COLO668 (cell line): ENCODE results near the gene AZIN2.
"Not testable (repeated sequence)": the region's sequence is repeated elsewhere in the genome, so short reads cannot be mapped to it uniquely, and the experiment has no call there.

Experiments
- DNase-seq: peaks from one replicate; lab custom pipeline; 2025; ENCODE audit not compliant: unreplicated experiment; lab: John Stamatoyannopoulos, UW

Gene AZIN2

GRCh38 chr1:33057095-33057494, 23.9 kb upstream of the AZIN2 start:
- no peak for DNase-seq

- DNase-seq, result peak; percentile 33
These were observed 20.3 kb upstream of the AZIN2 start for GRCh38 chr1:33060579-33061083.

GRCh38 chr1:33061834-33062233, 19.1 kb upstream of the AZIN2 start:
- no peak for DNase-seq

GRCh38 chr1:33064284-33064683, 16.7 kb upstream of the AZIN2 start:
- not testable (repeated sequence) for DNase-seq

- DNase-seq, result no peak
These were observed 15.7 kb upstream of the AZIN2 start for GRCh38 chr1:33065301-33065700.

GRCh38 chr1:33066477-33066876, 14.5 kb upstream of the AZIN2 start:
- DNase-seq, result not testable (repeated sequence)

- DNase-seq, result not testable (repeated sequence)
These were observed 12.8 kb upstream of the AZIN2 start for GRCh38 chr1:33068108-33068507.

GRCh38 chr1:33070628-33071027, 10.3 kb upstream of the AZIN2 start:
- no peak for DNase-seq

GRCh38 chr1:33072707-33073106, 8.2 kb upstream of the AZIN2 start:
- no peak for DNase-seq

- no peak for DNase-seq
These were observed 6.6 kb upstream of the AZIN2 start for GRCh38 chr1:33074193-33074945.

GRCh38 chr1:33078030-33078591, 2.8 kb upstream of the AZIN2 start:
- no peak for DNase-seq

GRCh38 chr1:33080373-33080772, 580 bp upstream of the AZIN2 start:
- DNase-seq, result no peak

GRCh38 chr1:33081554-33082305, 777 bp downstream of the AZIN2 start:
- no peak for DNase-seq

- DNase-seq, result no peak
These were observed 1.7 kb downstream of the AZIN2 start for GRCh38 chr1:33082575-33083108.

- no peak for DNase-seq
These were observed 4.4 kb downstream of the AZIN2 start for GRCh38 chr1:33085332-33085731.

- peak; percentile 65 for DNase-seq
These were observed 5.5 kb downstream of the AZIN2 start for GRCh38 chr1:33086384-33086850.

GRCh38 chr1:33087677-33088076, 6.7 kb downstream of the AZIN2 start:
- DNase-seq, result no peak

GRCh38 chr1:33088119-33088906, 7.4 kb downstream of the AZIN2 start:
- DNase-seq, result no peak

- no peak for DNase-seq
These were observed 8.5 kb downstream of the AZIN2 start for GRCh38 chr1:33089457-33089856.

GRCh38 chr1:33092438-33092837, 11.5 kb downstream of the AZIN2 start:
- no peak for DNase-seq

GRCh38 chr1:33093004-33093403, 12.1 kb downstream of the AZIN2 start:
- DNase-seq, result no peak
